ENCODE data around the gene SAC3D1.

- no peak for TF ChIP-seq CTCF (conservative IDR thresholded peaks at IDR 0.05)
- TF ChIP-seq EZH2 (IDR thresholded peaks at IDR 0.05; ENCODE audit: low read depth) = no peak
Measured at GRCh38 chr11:65021509-65021908, 19.5 kb upstream of the SAC3D1 start.

All from PC-9 (cell line).